Heart right ventricle (tissue), 16 donors: Measurements from ENCODE around the gene FILIP1L. TPM values are rescaled to one million over a fixed set of nuclear protein-coding genes. Genes with fewer than 3 reads are reported as not detected.

Experiments used
- ATAC-seq, 8 donors: fragments of 200-7000 bp; cut with Tn5 transposase; one replicate each; pipeline ENCODE4 v1.9.1; 2020; ENCODE audit warnings: mild to moderate bottlenecking in 8 of 8, moderate library complexity in 8 of 8, moderate number of reproducible peaks in 1 of 8
- DNase-seq, 2 donors: peaks; one replicate each; pipeline ENCODE4 v3.0.0-alpha.2; 2020
- H3K27ac ChIP-seq, 10 donors: fragments of 200-600 bp; sonication (generic) in 2 of 10; one replicate each; pipeline versions ENCODE4 v1.5.0 to v1.8.0; 2020 to 2022; ENCODE audit warnings: mild to moderate bottlenecking in 3 of 10
- H3K27me3 ChIP-seq, 7 donors: fragments of 200-600 bp; one replicate each; pipeline ENCODE4 v1.8.0; 2021 to 2022; ENCODE audit warnings: mild to moderate bottlenecking in 2 of 7
- H3K36me3 ChIP-seq, 9 donors: fragments of 200-600 bp; sonication (generic) in 1 of 9; one replicate each; pipeline versions ENCODE4 v1.5.0 to v1.8.0; 2020 to 2022; ENCODE audit warnings: mild to moderate bottlenecking in 2 of 9
- H3K4me1 ChIP-seq, 9 donors: fragments of 200-600 bp; sonication (generic) in 1 of 9; one replicate each; pipeline versions ENCODE4 v1.5.0 to v1.8.0; 2020 to 2022; ENCODE audit warnings: mild to moderate bottlenecking in 4 of 9
- H3K4me3 ChIP-seq, 10 donors: fragments of 200-600 bp; sonication (generic) in 2 of 10; one replicate each; pipeline versions ENCODE4 v1.5.0 to v1.8.0; 2020 to 2022; ENCODE audit warnings: mild to moderate bottlenecking in 7 of 10, moderate library complexity in 2 of 10
- H3K9me3 ChIP-seq, 11 donors: fragments of 200-600 bp in 10 of 11; sonication (generic) in 2 of 11; one replicate each; pipeline versions ENCODE4 v1.5.0 to v1.8.0; 2013 to 2022; ENCODE audit warnings: mild to moderate bottlenecking in 2 of 11, control low read depth in 1 of 11, moderate library complexity in 1 of 11
- CTCF ChIP-seq, 9 donors: fragments of 200-600 bp; sonication (generic) in 2 of 9; IDR thresholded peaks; one replicate each; pipeline versions ENCODE4 v1.5.0 to v1.8.0; 2021 to 2022; ENCODE audit warnings: antibody characterized with exemption in 9 of 9, mild to moderate bottlenecking in 5 of 9, moderate library complexity in 1 of 9
- whole genome bisulfite sequencing, 2 donors: extraction: QIAGEN DNeasy Blood & Tissue Kit; methylation state at CpG; one replicate each; pipeline ENCODE4 v1.1.7; 2013; ENCODE audit warnings: inconsistent platforms in 1 of 2; 5-methylcytosine and 5-hydroxymethylcytosine counted together
- intact Hi-C, 10 donors: fragments of 100-400 bp; cut with DNase I; formaldehyde crosslinking; loops; one replicate each; pipeline versions ENCODE4 v1.11.1 to v1.14.2; 2022
- polyA plus RNA-seq, 2 donors: library from polyadenylated mRNA; stranded (reverse); fragments of 200-250 nt; gene quantifications; one replicate each; pipeline ENCODE4 v1.2.3, GENCODE V29; 2013
- total RNA-seq, 10 donors: library from RNA; stranded (reverse); fragmentation: NEBNext Ultra II Directional in 3 of 10; extraction: Animal tissue kit (Norgen Biotek cat#: 25700) in 3 of 10; gene quantifications; one replicate each; pipeline versions ENCODE4 v1.2.1 to v1.2.4, GENCODE V29; 2021 to 2023
- donor health status: Arrhythmogenic right ventricular cardiomyopathy.
- donor health status: ischemic (EF 13 %, LVEDD 7.1; RV severe dilation, severe dysfunction).
- donor health status: healthy with polysubstance abuse.
- donor health status: DM: no; HTN: yes; CAD: no.
- donor health status: DM: no; HTN: no; CAD: no.
- donor health status: ischemic (EF 25% LVEDD 6.9; RV normal size, moderate dysfunction).
- donor health status: ischemic (EF 25% LVEDD 5.7; RV mildly dilated, moderate dysfunction).
- donor health status: healthy.
- donor health status: DM: yes; HTN: yes; CAD: no.
- donor health status: Ischemic cardiomyopathy.
- donor health status: ischemic (EF 35%, LVEDD 5.7; RV mildly dilated, moderate dysfunction).
- donor health status: nonischemic (EF 11% LVEDD 7.7; RV severe dilation, severe dysfunction).
- donor health status: DM: yes; HTN: yes; CAD: no.
- donor health status: PGD.
- donor health status: ischemic (EF 29% LVEDD 5.4; RV normal size, mild dysfunction).
- donor health status: nonischemic (EF 23%, LVEDD 6.1; RV moderate dilation, normal function).

FILIP1L gene
- total and polyA plus RNA-seq, 12 donors, result 15.9 to 134 (median 64.3) TPM

GRCh38 chr3:100123112-100123511 lies 8.8 kb upstream of the FILIP1L start:
- Histone ChIP-seq H3K36me3 (no peaks in the 10 kb centered on the region), H3K4me1 (peaks cover 13 to 60% (median 43%) of the 10 kb centered on the region in 9 donors), H3K4me3 (no peak overlapping the region), H3K9me3 (no peaks in the 10 kb centered on the region), H3K27ac (peak overlapping the region in 7 of 10 donors; percentile 3 to 75 (median 59)), H3K27me3 (no peaks in the 10 kb centered on the region)
- intact Hi-C loops, result no loop called here
- WGBS, 2 donors, result 85 to 97% methylated on average over 4 of the region's 4 CpGs
- ATAC-seq, result no peak
- TF ChIP-seq CTCF (IDR thresholded peaks at IDR 0.05), result no peak
- DNase-seq, result no peak

- DNase-seq (no peak), ATAC-seq (no peak)
- no peak for TF ChIP-seq CTCF (IDR thresholded peaks at IDR 0.05)
- WGBS, 2 donors, result 80 to 85% methylated on average over 2 of the region's 2 CpGs
- intact Hi-C loops, result no loop called here
- H3K36me3 ChIP-seq, result no peaks in the 10 kb centered on the region
- H3K27me3 ChIP-seq, result no peaks in the 10 kb centered on the region
- peak overlapping the region in 2 of 10 donors; percentile 3 to 6 for H3K27ac ChIP-seq
- no peak overlapping the region for H3K4me3 ChIP-seq
- peaks cover 13 to 52% (median 35%) of the 10 kb centered on the region in 9 donors for H3K4me1 ChIP-seq
- no peaks in the 10 kb centered on the region for H3K9me3 ChIP-seq
These were observed 8.0 kb upstream of the FILIP1L start for GRCh38 chr3:100122321-100122720.

GRCh38 chr3:100120693-100121092 lies 6.4 kb upstream of the FILIP1L start:
- peaks cover 13 to 46% (median 34%) of the 10 kb centered on the region in 9 donors for H3K4me1 ChIP-seq
- DNase-seq (no peak), ATAC-seq (no peak)
- 98 to 100% methylated on average over 5 of the region's 5 CpGs for WGBS, 2 donors
- no peaks in the 10 kb centered on the region for H3K36me3 ChIP-seq
- H3K9me3 ChIP-seq, result peaks cover 0 to 4% (median 0%) of the 10 kb centered on the region in 11 donors
- H3K27me3 ChIP-seq, result no peaks in the 10 kb centered on the region
- H3K27ac ChIP-seq, result peak overlapping the region in 1 of 10 donors; percentile 43
- intact Hi-C loops, result no loop called here
- H3K4me3 ChIP-seq, result no peak overlapping the region
- no peak for TF ChIP-seq CTCF (IDR thresholded peaks at IDR 0.05)

- no peaks in the 10 kb centered on the region for H3K27me3 ChIP-seq
- H3K36me3 ChIP-seq, result no peaks in the 10 kb centered on the region
- no peak overlapping the region for H3K4me3 ChIP-seq
- ATAC-seq (peak in 4 of 8 donors; percentile 34 to 66 (median 42)), DNase-seq (no peak)
- intact Hi-C loops, result no loop called here
- H3K4me1 ChIP-seq, result peaks cover 9 to 40% (median 28%) of the 10 kb centered on the region in 9 donors
- H3K9me3 ChIP-seq, result peaks cover 0 to 4% (median 0%) of the 10 kb centered on the region in 11 donors
- 0 to 17% methylated on average over 1 of the region's 1 CpG for WGBS, 2 donors
- H3K27ac ChIP-seq, result peak overlapping the region in 2 of 10 donors; percentile 1 to 43
- TF ChIP-seq CTCF (IDR thresholded peaks at IDR 0.05), result no peak
These were observed 5.7 kb upstream of the FILIP1L start for GRCh38 chr3:100120012-100120411.
